SK-N-MC (cell line): Measurements from ENCODE around the gene ABCB10.
"Not testable (repeated sequence)": the region's sequence is repeated elsewhere in the genome, so short reads cannot be mapped to it uniquely, and the experiment has no call there.

Experiments
- DNase-seq: peaks from one replicate; pipeline ENCODE4 v3.0.0-alpha.2; 2011; ENCODE audit warnings: low read depth, low spot score
- H3K27ac ChIP-seq: fragments of 200-600 bp; sonication (generic); 2 replicates; pipeline ENCODE4 v1.5.1; 2016; ENCODE audit warnings: mixed run types
- H3K36me3 ChIP-seq: fragments of 200-600 bp; sonication (generic); 2 replicates; pipeline ENCODE4 v1.6.1; 2017; ENCODE audit warnings: antibody characterized with exemption, low read length, mixed read lengths; ENCODE audit not compliant: insufficient read depth
- H3K4me3 ChIP-seq: fragments of 200-600 bp; sonication (generic); 2 replicates; pipeline ENCODE4 v1.5.1; 2016
- H3K9ac ChIP-seq: fragments of 200-600 bp; sonication (generic); 2 replicates; pipeline ENCODE4 v1.8.0; 2017; ENCODE audit warnings: mixed run types, mixed read lengths; ENCODE audit not compliant: insufficient read length
- H3K9me3 ChIP-seq: fragments of 200-600 bp; sonication (generic); 2 replicates; pipeline ENCODE4 v1.6.1; 2017; ENCODE audit warnings: low read depth, mild to moderate bottlenecking, antibody characterized with exemption, low read length, moderate library complexity, mixed read lengths
- EZH2 ChIP-seq: fragments of 200-600 bp; sonication (generic); IDR thresholded peaks from one replicate; pipeline ENCODE4 v1.6.1; 2017; ENCODE audit warnings: antibody characterized with exemption
- FOXP2 ChIP-seq: optimal IDR thresholded peaks from 2 replicates; pipeline ENCODE3; 2011; ENCODE audit warnings: mild to moderate bottlenecking, moderate library complexity; ENCODE audit not compliant: insufficient read depth; ENCODE audit errors: extremely low read length, control extremely low read depth
- POLR2AphosphoS5 ChIP-seq: IDR thresholded peaks from 2 replicates; pipeline ENCODE4 v1.6.1; 2012; ENCODE audit warnings: mild to moderate bottlenecking, low read depth, low read length, borderline replicate concordance

Gene ABCB10

DNA sequence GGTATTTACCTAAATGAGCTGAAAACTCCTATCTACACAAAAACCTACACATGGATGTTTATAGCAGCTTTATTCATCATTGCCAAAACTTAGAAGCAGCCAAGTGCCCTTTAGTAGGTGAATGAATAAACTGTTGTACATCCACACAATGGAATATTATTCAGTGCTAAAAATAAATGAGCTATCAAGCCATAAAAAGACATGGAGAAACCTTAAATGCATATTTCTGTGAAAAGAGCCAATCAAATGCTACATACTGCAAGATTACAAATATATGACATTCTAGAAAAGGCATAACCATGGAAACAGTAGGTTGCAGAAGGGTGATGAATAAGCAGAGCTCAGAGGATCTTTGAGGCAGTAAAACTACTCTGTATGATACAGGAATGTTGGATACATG, 23.3 kb downstream of the ABCB10 start:
- H3K36me3 ChIP-seq = peaks cover 44% of the 10 kb centered on the region; the same call in 1 of the 2 replicates
- TF ChIP-seq POLR2AphosphoS5 (no peak), EZH2 (no peak), FOXP2 (no peak)

DNA sequence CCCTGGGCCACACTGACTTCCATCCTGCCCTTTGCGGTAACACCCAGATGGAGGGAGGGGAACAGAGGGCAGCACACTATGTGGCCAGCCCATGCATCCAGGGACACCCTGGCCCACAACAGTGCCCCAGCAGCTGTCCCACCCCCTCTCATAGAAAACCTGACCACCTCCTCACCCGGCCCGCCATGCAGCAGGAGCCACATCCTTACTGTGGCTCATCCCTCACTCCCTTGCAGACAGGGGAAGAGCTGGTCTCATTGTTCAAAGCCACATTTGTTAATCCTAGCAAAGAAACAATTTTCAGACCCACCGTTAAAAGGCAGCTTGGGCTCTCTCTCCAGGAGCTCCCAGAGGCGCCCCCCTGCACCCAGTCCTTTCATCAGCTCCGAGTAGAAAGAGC, 27.2 kb downstream of the ABCB10 start:
- H3K9me3 ChIP-seq = no peaks in the 10 kb centered on the region
- TF ChIP-seq POLR2AphosphoS5 (no peak), EZH2 (no peak), FOXP2 (no peak)
- no peak overlapping the region for H3K27ac ChIP-seq
- no peak for DNase-seq
- no peak overlapping the region for H3K9ac ChIP-seq
- peaks cover 43% of the 10 kb centered on the region; the same call in 1 of the 2 replicates for H3K36me3 ChIP-seq
- no peak overlapping the region for H3K4me3 ChIP-seq

More for the DNA sequence above, 23.3 kb downstream of the ABCB10 start:
- H3K4me3 ChIP-seq = no peak overlapping the region
- no peaks in the 10 kb centered on the region for H3K9me3 ChIP-seq
- no peak for DNase-seq
- no peak overlapping the region for H3K27ac ChIP-seq
- H3K9ac ChIP-seq = no peak overlapping the region

DNA sequence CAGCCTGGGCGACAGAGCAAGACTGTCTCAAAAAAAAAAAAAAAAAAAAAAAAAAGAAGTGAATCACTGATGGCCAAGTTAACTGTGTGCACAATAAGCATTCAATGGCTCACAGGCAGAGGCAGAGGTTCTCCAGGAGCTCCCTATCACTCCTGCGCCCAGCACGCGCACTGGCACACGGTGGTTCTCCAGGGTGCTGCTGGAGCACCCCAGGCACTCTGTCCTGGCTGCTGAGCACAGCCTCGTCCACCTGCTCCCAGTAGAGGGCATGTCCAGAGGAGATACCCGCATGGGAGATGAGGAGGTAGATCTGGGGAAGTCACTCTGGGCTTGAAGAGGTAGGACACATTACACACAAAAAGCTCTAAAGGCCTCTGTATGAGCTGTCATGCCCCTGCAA, 28.9 kb downstream of the ABCB10 start:
- Histone ChIP-seq H3K9me3 (no peaks in the 10 kb centered on the region), H3K4me3 (no peak overlapping the region), H3K9ac (no peak overlapping the region), H3K36me3 (peaks cover 51% of the 10 kb centered on the region; the same call in 1 of the 2 replicates), H3K27ac (no peak overlapping the region)
- no peak for DNase-seq
- TF ChIP-seq FOXP2 = no peak
- no peak for TF ChIP-seq EZH2
- TF ChIP-seq POLR2AphosphoS5 = no peak

DNA sequence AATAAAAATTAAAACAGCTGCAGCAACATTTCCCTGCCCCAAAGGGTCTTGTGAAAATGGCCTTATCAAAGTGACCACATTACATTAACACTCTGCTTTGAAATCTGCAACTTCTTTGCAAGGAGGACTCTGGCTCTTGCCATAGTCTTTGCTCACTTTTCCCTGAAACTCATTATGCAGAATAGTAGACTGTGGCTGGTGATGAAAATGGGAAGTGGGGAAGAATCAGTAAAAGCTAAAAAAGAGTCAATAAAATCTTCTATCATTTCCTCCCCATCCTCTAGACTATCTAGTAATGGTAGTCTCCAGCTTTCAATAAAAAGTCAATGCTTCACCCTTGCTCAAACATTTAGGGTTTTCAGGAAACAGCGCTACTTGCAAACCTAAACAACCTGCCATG, 31.8 kb downstream of the ABCB10 start:
- H3K27ac ChIP-seq = no peak overlapping the region
- TF ChIP-seq FOXP2 (no peak), POLR2AphosphoS5 (no peak), EZH2 (no peak)
- no peak overlapping the region for H3K4me3 ChIP-seq
- no peak for DNase-seq
- H3K9me3 ChIP-seq = no peaks in the 10 kb centered on the region
- H3K9ac ChIP-seq = no peak overlapping the region
- peaks cover 47% of the 10 kb centered on the region; the same call in 1 of the 2 replicates for H3K36me3 ChIP-seq

DNA sequence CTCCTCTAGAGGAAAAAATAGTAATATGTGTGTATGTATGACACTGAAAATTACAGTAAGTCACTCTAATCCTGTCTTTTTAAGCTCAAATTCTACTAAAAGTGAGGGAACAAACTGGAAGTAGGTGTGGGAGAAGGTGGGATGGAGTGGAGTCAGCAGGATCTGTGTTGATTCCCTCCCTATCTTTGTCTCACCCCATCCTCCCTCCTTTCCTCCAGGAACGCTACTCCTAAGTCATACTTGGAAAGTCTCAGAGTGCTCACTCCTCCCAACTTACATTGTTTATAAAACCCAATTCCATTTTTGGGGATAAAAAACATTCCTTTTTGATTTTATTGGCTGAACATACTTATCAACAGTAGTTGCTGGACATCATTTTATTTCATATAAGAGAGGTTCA, 35.5 kb downstream of the ABCB10 start:
- no peak for TF ChIP-seq POLR2AphosphoS5
- no peak for TF ChIP-seq EZH2
- no peak for TF ChIP-seq FOXP2
- H3K9ac ChIP-seq = no peak overlapping the region
- H3K4me3 ChIP-seq = no peak overlapping the region
- no peak for DNase-seq
- peaks cover 27% of the 10 kb centered on the region; the same call in 1 of the 2 replicates for H3K36me3 ChIP-seq
- H3K27ac ChIP-seq = no peak overlapping the region
- H3K9me3 ChIP-seq = no peaks in the 10 kb centered on the region

DNA sequence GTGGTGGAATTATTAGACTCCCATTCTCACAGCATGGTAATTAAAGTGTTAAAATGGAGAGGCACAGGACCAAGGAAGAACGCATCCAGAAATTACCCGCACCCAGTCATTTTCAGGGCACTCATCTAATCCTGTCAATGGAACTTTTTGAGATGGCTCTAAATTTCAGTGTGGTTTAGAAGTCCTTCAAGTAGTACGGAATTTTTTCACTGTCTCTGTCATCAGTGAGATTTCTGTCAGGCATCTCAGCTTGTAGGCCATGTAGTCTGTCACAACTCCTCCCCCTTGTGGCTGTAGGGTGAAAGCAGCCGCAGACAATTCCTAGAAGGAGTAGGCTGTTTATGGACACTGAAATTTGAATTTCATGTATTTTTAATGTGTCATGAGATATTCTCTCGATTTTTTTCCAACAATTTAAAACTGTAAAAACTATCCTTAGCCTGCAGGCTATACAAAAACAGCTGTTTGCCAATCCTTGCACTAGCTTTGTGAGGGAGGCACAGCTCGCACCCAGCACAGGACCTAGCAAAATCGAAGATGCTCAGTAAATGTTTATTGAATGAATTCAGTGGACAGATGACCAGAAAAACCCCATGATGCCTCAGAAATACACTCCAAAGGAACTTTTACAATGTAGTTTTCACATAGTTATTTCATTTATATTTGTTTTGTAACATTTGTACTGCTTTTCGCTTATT, 43.8 kb downstream of the ABCB10 start:
- Histone ChIP-seq H3K9ac (no peak overlapping the region), H3K4me3 (no peak overlapping the region), H3K27ac (no peak overlapping the region), H3K36me3 (peaks cover 4% of the 10 kb centered on the region; the same call in 1 of the 2 replicates), H3K9me3 (no peaks in the 10 kb centered on the region)
- TF ChIP-seq FOXP2 = no peak
- TF ChIP-seq POLR2AphosphoS5 = no peak
- no peak for TF ChIP-seq EZH2
- DNase-seq = peak; percentile 16

DNA sequence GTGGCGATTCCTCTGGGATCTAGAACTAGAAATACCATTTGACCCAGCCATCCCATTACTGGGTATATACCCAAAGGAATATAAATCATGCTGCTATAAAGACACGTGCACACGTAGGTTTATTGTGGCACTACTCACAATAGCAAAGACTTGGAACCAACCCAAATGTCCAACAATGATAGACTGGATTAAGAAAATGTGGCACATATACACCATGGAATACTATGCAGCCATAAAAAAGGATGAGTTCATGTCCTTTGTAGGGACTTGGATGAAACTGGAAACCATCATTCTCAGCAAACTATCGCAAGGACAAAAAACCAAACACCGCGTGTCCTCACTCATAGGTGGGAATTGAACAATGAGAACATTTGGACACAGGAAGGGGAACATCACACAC, 46.9 kb downstream of the ABCB10 start:
- H3K36me3 ChIP-seq, H3K27ac ChIP-seq, H3K9ac ChIP-seq, H3K4me3 ChIP-seq, DNase-seq, H3K9me3 ChIP-seq: not testable (repeated sequence)

DNA sequence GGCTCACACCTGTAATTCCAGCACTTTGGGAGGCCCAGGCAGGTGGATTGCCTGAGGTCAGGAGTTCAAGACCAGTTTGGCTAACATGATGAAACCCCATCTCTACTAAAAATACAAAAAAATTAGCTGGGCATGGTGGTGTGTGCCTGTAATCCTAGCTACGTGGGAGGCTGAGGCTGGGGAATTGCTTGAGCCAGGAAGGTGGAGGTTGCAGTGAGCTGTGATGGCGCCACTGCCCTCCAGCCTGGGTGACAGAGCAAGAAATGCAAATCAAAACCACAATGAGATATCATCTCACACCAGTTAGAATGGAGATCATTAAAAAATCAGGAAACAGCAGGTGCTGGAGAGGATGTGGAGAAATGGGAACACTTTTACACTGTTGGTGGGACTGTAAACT, 47.3 kb downstream of the ABCB10 start:
- H3K4me3 ChIP-seq, DNase-seq, H3K36me3 ChIP-seq, H3K9ac ChIP-seq, H3K27ac ChIP-seq, H3K9me3 ChIP-seq: not testable (repeated sequence)

DNA sequence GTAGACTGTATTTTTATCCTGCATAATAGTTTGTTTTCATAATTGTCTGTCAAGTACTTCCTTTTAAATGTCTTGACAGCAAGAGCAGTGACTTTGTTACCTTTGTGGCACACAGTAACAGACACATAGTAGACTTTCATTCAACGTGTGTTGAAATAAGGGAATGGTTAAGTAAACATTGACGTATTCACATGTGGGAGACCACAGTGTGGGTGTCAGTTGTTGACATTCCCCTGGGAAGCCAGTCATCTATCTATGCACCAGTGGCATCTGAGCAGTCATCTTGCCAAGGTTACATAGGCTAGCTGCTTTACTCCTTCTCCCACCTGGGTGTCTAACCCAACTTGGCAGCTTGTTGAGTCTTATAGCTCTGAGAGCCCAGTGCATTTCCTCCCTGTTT, 48.9 kb downstream of the ABCB10 start:
- H3K9ac ChIP-seq = no peak overlapping the region
- no peak for TF ChIP-seq POLR2AphosphoS5
- TF ChIP-seq EZH2 = no peak
- TF ChIP-seq FOXP2 = no peak
- DNase-seq = no peak
- H3K4me3 ChIP-seq = no peak overlapping the region
- no peak overlapping the region for H3K27ac ChIP-seq
- no peaks in the 10 kb centered on the region for H3K9me3 ChIP-seq
- H3K36me3 ChIP-seq = peaks cover 6% of the 10 kb centered on the region; the same call in 1 of the 2 replicates
